Neuronal stem cell (in vitro differentiated cells): ENCODE measurements around the gene VAMP5.
"Not testable (repeated sequence)": the region's sequence is repeated elsewhere in the genome, so short reads cannot be mapped to it uniquely, and the experiment has no call there.

Experiments used
- DNase-seq: peaks from one replicate; pipeline ENCODE4 v3.0.0-alpha.2; 2013; ENCODE audit warnings: low spot score
- H2AFZ ChIP-seq: one replicate; pipeline ENCODE4 v1.6.1; 2013; ENCODE audit warnings: mild to moderate bottlenecking, low read length, inconsistent platforms
- H2AK5ac ChIP-seq: 2 replicates; pipeline ENCODE4 v1.6.1; 2013; ENCODE audit warnings: low read depth, mild to moderate bottlenecking, inconsistent platforms, low read length, moderate library complexity, mixed read lengths
- H2BK120ac ChIP-seq: 2 replicates; pipeline ENCODE4 v1.6.1; 2013; ENCODE audit warnings: low read depth, mild to moderate bottlenecking, inconsistent platforms, low read length, moderate library complexity, mixed read lengths
- H2BK12ac ChIP-seq: one replicate; pipeline ENCODE4 v1.6.1; 2013; ENCODE audit warnings: low read length, inconsistent platforms
- H2BK15ac ChIP-seq: 2 replicates; pipeline ENCODE4 v1.6.1; 2013; ENCODE audit warnings: mild to moderate bottlenecking, low read length, inconsistent platforms, mixed read lengths
- H2BK5ac ChIP-seq: one replicate; pipeline ENCODE4 v1.6.1; 2013; ENCODE audit warnings: inconsistent platforms, mild to moderate bottlenecking, low read length, moderate library complexity
- H3K14ac ChIP-seq: one replicate; pipeline ENCODE4 v1.6.1; 2013; ENCODE audit warnings: low read length, inconsistent platforms
- H3K18ac ChIP-seq: 2 replicates; pipeline ENCODE4 v1.6.1; 2013; ENCODE audit warnings: low read length, inconsistent platforms
- H3K23ac ChIP-seq: 2 replicates; pipeline ENCODE4 v1.6.1; 2013; ENCODE audit warnings: low read depth, mild to moderate bottlenecking, mixed read lengths, low read length, inconsistent platforms; ENCODE audit not compliant: poor library complexity
- H3K27ac ChIP-seq: replicated peaks from 3 replicates; pipeline ENCODE4 v1.5.1; 2013; ENCODE audit warnings: low read length, inconsistent platforms
- H3K27me3 ChIP-seq, 3 experiments: 2 replicates each; pipeline ENCODE4 v1.6.1; 2013; ENCODE audit warnings: low read length in 3 of 3, mild to moderate bottlenecking in 2 of 3, inconsistent platforms in 1 of 3, low read depth in 1 of 3, mixed read lengths in 1 of 3, moderate library complexity in 1 of 3; ENCODE audit not compliant: control insufficient read depth in 3 of 3, insufficient read depth in 3 of 3
- H3K36me3 ChIP-seq, 2 donors: replicated peaks in 1 of 2; 2 replicates each; pipeline ENCODE4 v1.6.1; 2013; ENCODE audit warnings: low read length in 2 of 2; ENCODE audit not compliant: control insufficient read depth in 2 of 2, insufficient read depth in 2 of 2
- H3K4ac ChIP-seq: 2 replicates; pipeline ENCODE4 v1.6.1; 2013; ENCODE audit warnings: inconsistent platforms, mild to moderate bottlenecking, low read length, moderate library complexity
- H3K4me1 ChIP-seq, 2 donors: 1 replicate in 1 of 2; 2 replicates in 1 of 2; pipeline ENCODE4 v1.6.1; 2013; ENCODE audit warnings: low read length in 2 of 2, low read depth in 1 of 2; ENCODE audit not compliant: control insufficient read depth in 2 of 2, insufficient read depth in 1 of 2
- H3K4me2 ChIP-seq: one replicate; pipeline ENCODE4 v1.6.1; 2013; ENCODE audit warnings: mild to moderate bottlenecking, low read length, inconsistent platforms; ENCODE audit not compliant: insufficient read depth, poor library complexity, severe bottlenecking
- H3K4me3 ChIP-seq, 2 donors: 2 replicates each; pipeline ENCODE4 v1.5.1; 2013; ENCODE audit warnings: low read length in 2 of 2, mild to moderate bottlenecking in 2 of 2, inconsistent platforms in 1 of 2, moderate library complexity in 1 of 2
- H3K79me1 ChIP-seq: one replicate; pipeline ENCODE4 v1.6.1; 2013; ENCODE audit warnings: low read depth, mild to moderate bottlenecking, inconsistent platforms, low read length, moderate library complexity
- H3K9ac ChIP-seq: one replicate; pipeline ENCODE4 v1.6.1; 2013; ENCODE audit warnings: mild to moderate bottlenecking, low read depth, low read length, inconsistent platforms; ENCODE audit not compliant: poor library complexity
- H3K9me3 ChIP-seq, 2 donors: replicated peaks in 1 of 2; 2 replicates each; pipeline versions ENCODE3 to v1.6.1; 2013; ENCODE audit warnings: low read length in 2 of 2, mild to moderate bottlenecking in 2 of 2, inconsistent platforms in 1 of 2, low read depth in 1 of 2, mixed read lengths in 1 of 2, moderate library complexity in 1 of 2; ENCODE audit not compliant: control insufficient read depth in 2 of 2, insufficient read depth in 1 of 2
- H4K8ac ChIP-seq: one replicate; pipeline ENCODE4 v1.6.1; 2013; ENCODE audit warnings: low read depth, mild to moderate bottlenecking, inconsistent platforms, low read length, moderate library complexity
- H4K91ac ChIP-seq: one replicate; pipeline ENCODE4 v1.6.1; 2013; ENCODE audit warnings: low read length, low read depth, mild to moderate bottlenecking, inconsistent platforms; ENCODE audit not compliant: poor library complexity
- WGBS, 2 donors: extraction: QIAGEN DNeasy Blood & Tissue Kit; methylation state at CpG; one replicate each; pipeline ENCODE4 v1.1.7; 2013; ENCODE audit warnings: missing lambda C conversion rate in 2 of 2, mixed read lengths in 1 of 2; ENCODE audit not compliant: insufficient read length in 2 of 2, insufficient replicate concordance in 1 of 2; ENCODE audit errors: extremely low coverage in 2 of 2; 5-methylcytosine and 5-hydroxymethylcytosine counted together

The VAMP5 gene

DNA sequence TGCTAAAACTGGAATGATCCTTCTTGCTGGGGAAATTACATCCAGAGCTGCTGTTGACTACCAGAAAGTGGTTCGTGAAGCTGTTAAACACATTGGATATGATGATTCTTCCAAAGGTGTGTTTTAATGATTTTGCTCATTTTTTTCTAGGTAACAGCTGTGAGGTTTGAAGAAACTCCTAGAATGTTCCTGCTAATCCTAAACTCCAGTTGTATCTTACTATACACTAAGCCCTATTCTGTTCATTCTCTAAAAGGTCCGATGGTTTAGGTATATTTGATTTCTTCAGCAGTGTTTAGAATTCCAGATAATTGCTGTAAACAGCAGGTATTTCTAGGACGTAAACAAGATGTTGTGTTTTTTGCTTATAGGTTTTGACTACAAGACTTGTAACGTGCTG is 43.0 kb upstream of the VAMP5 start:
- H3K36me3 ChIP-seq, result peaks cover 28 to 67% of the 10 kb centered on the region in 2 donors
- no peak overlapping the region for H3K27ac ChIP-seq
- no peak overlapping the region for H3K9ac ChIP-seq
- no peak overlapping the region for H3K18ac ChIP-seq
- no peak overlapping the region for H2BK5ac ChIP-seq
- H4K8ac ChIP-seq, result no peak overlapping the region
- peaks cover 10 to 17% of the 10 kb centered on the region in 2 donors for H3K4me1 ChIP-seq
- no peaks in the 10 kb centered on the region for H3K27me3 ChIP-seq
- H2AFZ ChIP-seq, result no peak overlapping the region
- no peak overlapping the region for H2BK120ac ChIP-seq
- no peak overlapping the region for H2BK12ac ChIP-seq
- H3K14ac ChIP-seq, result no peak overlapping the region
- DNase-seq, result no peak
- H2AK5ac ChIP-seq, result no peak overlapping the region
- H2BK15ac ChIP-seq, result no peak overlapping the region
- no peak overlapping the region for H4K91ac ChIP-seq
- WGBS, 2 donors, result no CpG with 5 or more reads among the region's 4 CpGs
- H3K23ac ChIP-seq, result no peak overlapping the region
- H3K9me3 ChIP-seq, result no peaks in the 10 kb centered on the region
- peaks cover 2% of the 10 kb centered on the region for H3K79me1 ChIP-seq
- H3K4me2 ChIP-seq, result no peak overlapping the region
- no peak overlapping the region for H3K4ac ChIP-seq
- H3K4me3 ChIP-seq, result peak overlapping the region in 1 of 2 donors; percentile 98

DNA sequence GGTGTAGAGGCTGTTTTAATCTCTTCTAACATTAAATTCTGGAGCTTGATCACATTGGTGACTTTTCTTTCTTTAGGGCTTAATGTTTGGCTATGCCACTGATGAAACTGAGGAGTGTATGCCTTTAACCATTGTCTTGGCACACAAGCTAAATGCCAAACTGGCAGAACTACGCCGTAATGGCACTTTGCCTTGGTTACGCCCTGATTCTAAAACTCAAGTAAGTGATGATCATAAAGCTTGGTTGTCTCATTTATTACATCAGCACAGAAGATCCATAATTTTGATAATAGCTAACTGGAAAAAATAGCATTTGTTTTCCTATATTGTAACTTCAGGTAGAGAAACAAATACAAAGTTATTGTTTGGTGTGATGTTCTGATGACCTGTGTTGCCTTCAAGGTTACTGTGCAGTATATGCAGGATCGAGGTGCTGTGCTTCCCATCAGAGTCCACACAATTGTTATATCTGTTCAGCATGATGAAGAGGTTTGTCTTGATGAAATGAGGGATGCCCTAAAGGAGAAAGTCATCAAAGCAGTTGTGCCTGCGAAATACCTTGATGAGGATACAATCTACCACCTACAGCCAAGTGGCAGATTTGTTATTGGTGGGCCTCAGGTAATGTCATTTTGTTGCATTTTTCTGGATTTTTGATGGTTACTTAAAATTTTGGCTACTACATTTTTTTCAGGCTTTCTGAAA is 42.3 kb upstream of the VAMP5 start:
- Histone ChIP-seq H3K4me2 (no peak overlapping the region), H3K18ac (no peak overlapping the region), H4K91ac (no peak overlapping the region), H3K9ac (no peak overlapping the region), H3K14ac (no peak overlapping the region), H2BK120ac (no peak overlapping the region), H3K4ac (no peak overlapping the region), H3K9me3 (no peaks in the 10 kb centered on the region), H2AFZ (no peak overlapping the region), H3K36me3 (peaks cover 28 to 73% of the 10 kb centered on the region in 2 donors), H3K4me1 (peaks cover 10 to 16% of the 10 kb centered on the region in 2 donors), H3K4me3 (no peak overlapping the region), H3K27ac (no peak overlapping the region), H2BK5ac (no peak overlapping the region), H4K8ac (no peak overlapping the region), H2BK12ac (no peak overlapping the region), H3K27me3 (no peaks in the 10 kb centered on the region), H2AK5ac (no peak overlapping the region), H3K23ac (no peak overlapping the region), H3K79me1 (peaks cover 2% of the 10 kb centered on the region), H2BK15ac (no peak overlapping the region)
- no peak for DNase-seq
- no CpG with 5 or more reads among the region's 5 CpGs for WGBS, 2 donors

GRCh38 chr2:85542777-85543176 is 41.5 kb upstream of the VAMP5 start:
- peaks cover 28 to 82% of the 10 kb centered on the region in 2 donors for H3K36me3 ChIP-seq

DNA sequence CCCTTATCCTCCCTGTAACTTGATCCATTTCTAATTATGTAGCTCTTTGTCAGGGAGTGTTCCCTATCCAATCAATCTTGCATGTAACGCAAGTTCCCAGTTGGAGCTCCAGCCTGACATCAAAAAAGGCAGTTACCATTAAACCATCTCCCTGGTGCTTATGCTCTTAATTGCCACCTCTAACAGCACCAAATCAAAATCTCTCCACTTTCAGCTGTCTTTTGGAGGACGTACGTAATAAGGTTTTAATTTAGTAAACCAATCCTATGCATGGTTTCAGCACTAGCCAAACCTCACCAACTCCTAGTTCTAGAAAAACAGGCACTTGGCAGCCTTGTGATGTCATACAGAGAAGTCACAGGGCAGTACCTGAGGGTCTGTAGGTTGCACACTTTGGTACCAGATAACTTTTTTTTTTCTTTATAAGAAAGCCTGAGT is 40.0 kb upstream of the VAMP5 start:
- H2BK5ac ChIP-seq, H3K27me3 ChIP-seq, H3K14ac ChIP-seq, H3K4me2 ChIP-seq, H2AK5ac ChIP-seq, H2AFZ ChIP-seq, H2BK15ac ChIP-seq, H3K18ac ChIP-seq, DNase-seq, H2BK120ac ChIP-seq, H3K79me1 ChIP-seq, H2BK12ac ChIP-seq, H4K91ac ChIP-seq, H3K23ac ChIP-seq, H3K4me3 ChIP-seq, H3K9ac ChIP-seq, H4K8ac ChIP-seq, H3K4ac ChIP-seq, H3K9me3 ChIP-seq: not testable (repeated sequence)
- no CpG with 5 or more reads among the region's 3 CpGs for WGBS, 2 donors
- Histone ChIP-seq H3K27ac (peak overlapping the region; percentile 23), H3K36me3 (peaks cover 28 to 94% of the 10 kb centered on the region in 2 donors), H3K4me1 (peaks cover 4 to 13% of the 10 kb centered on the region in 2 donors)

More at GRCh38 chr2:85542777-85543176, 41.5 kb upstream of the VAMP5 start:
- Histone ChIP-seq H3K23ac (no peak overlapping the region), H3K9me3 (no peaks in the 10 kb centered on the region), H3K18ac (no peak overlapping the region), H4K91ac (no peak overlapping the region), H2BK12ac (no peak overlapping the region), H2BK15ac (no peak overlapping the region), H2AFZ (no peak overlapping the region), H2BK5ac (no peak overlapping the region), H3K14ac (no peak overlapping the region), H4K8ac (no peak overlapping the region), H3K4me1 (peaks cover 6 to 13% of the 10 kb centered on the region in 2 donors), H2BK120ac (no peak overlapping the region), H3K27me3 (no peaks in the 10 kb centered on the region), H3K9ac (no peak overlapping the region), H3K4me3 (no peak overlapping the region), H3K79me1 (peaks cover 2% of the 10 kb centered on the region), H2AK5ac (no peak overlapping the region), H3K27ac (no peak overlapping the region), H3K4ac (no peak overlapping the region), H3K4me2 (no peak overlapping the region)
- no peak for DNase-seq
- WGBS, 2 donors, result no CpG with 5 or more reads among the region's 4 CpGs
